ENCODE results near the gene SLC25A33. TPM values are rescaled to one million over a fixed set of nuclear protein-coding genes. Genes with fewer than 3 reads are reported as not detected.
"Not testable (repeated sequence)": the region's sequence is repeated elsewhere in the genome, so short reads cannot be mapped to it uniquely, and the experiment has no call there.

The SLC25A33 gene
- total RNA-seq, 6 donors from 2014 or later = 2.1 to 13.2 (median 4.6) TPM

DNA sequence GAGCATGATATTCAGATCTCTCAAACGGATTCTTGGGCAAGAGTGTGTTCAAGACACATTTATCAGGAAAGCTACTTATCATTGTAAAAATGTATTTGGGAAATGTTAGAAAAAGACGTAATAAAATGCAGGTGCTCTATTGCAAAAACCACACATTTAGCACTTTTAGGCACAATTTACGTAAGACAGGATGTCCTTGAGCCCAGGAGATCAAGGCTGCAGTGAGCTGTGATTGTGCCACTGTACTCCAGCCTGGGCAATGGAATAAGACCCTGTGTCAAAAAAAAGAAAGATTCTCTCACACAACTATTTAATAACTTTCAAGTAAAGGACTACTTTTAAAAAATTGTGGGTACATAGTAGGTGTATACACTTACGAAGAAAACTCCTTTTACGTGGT, 18.4 kb downstream of the SLC25A33 start:
- Histone ChIP-seq H3K36me3 (peaks cover 0 to 30% (median 10%) of the 10 kb centered on the region in 4 donors), H3K27ac (no peak overlapping the region), H3K4me3 (no peak overlapping the region), H3K27me3 (no peaks in the 10 kb centered on the region), H3K9me3 (no peaks in the 10 kb centered on the region), H3K4me1 (peaks cover 26 to 38% (median 30%) of the 10 kb centered on the region in 4 donors)
- TF ChIP-seq POLR2A (IDR thresholded peaks at IDR 0.05) (no peak), EP300 (IDR thresholded peaks at IDR 0.05) (no peak), POLR2AphosphoS5 (IDR thresholded peaks at IDR 0.05) (no peak)
- TF ChIP-seq, protein P1, sequence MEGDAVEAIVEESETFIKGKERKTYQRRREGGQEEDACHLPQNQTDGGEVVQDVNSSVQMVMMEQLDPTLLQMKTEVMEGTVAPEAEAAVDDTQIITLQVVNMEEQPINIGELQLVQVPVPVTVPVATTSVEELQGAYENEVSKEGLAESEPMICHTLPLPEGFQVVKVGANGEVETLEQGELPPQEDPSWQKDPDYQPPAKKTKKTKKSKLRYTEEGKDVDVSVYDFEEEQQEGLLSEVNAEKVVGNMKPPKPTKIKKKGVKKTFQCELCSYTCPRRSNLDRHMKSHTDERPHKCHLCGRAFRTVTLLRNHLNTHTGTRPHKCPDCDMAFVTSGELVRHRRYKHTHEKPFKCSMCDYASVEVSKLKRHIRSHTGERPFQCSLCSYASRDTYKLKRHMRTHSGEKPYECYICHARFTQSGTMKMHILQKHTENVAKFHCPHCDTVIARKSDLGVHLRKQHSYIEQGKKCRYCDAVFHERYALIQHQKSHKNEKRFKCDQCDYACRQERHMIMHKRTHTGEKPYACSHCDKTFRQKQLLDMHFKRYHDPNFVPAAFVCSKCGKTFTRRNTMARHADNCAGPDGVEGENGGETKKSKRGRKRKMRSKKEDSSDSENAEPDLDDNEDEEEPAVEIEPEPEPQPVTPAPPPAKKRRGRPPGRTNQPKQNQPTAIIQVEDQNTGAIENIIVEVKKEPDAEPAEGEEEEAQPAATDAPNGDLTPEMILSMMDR (IDR thresholded peaks at IDR 0.05) = no peak
- WGBS, 2 donors = 79 to 88% methylated on average over 5 of the region's 5 CpGs
- ATAC-seq (ENCODE audit: low FRiP score in 2 of 2) (no peak), DNase-seq (no peak)

DNA sequence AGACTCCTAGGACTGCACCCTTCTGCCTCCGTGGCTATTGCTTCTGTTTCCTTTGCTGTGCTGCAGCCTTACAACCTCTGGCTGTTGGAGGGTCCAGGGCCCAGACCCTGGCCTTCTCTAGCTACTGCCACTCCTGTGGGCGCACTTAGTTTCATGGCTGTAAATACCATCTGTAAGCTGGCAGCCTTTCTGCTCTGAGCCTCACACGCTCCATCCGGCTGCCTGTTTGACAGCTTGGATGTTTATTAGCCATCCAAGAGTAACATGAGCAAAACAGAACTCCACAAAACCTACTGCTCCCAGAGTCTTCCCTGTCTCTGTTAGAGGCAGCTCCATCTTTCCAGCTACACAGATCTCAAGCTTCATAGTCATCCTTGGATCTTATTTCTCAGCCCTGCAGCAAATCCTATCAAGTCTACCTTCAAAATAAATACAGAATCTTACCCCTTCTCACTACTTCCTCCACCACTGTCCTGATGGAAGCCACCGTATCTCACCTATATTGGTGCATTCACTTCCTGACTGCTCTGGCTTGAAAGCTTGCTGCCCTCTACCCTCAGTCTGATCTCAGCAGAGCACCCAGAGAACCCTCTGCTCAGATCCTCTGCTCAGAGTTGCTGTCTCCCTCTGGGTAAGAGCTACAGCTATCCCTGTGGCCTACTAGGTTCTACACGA, 19.1 kb downstream of the SLC25A33 start:
- H3K27ac ChIP-seq = no peak overlapping the region
- WGBS, 2 donors = 75 to 76% methylated on average over 5 to 6 of the region's 6 CpGs

DNA sequence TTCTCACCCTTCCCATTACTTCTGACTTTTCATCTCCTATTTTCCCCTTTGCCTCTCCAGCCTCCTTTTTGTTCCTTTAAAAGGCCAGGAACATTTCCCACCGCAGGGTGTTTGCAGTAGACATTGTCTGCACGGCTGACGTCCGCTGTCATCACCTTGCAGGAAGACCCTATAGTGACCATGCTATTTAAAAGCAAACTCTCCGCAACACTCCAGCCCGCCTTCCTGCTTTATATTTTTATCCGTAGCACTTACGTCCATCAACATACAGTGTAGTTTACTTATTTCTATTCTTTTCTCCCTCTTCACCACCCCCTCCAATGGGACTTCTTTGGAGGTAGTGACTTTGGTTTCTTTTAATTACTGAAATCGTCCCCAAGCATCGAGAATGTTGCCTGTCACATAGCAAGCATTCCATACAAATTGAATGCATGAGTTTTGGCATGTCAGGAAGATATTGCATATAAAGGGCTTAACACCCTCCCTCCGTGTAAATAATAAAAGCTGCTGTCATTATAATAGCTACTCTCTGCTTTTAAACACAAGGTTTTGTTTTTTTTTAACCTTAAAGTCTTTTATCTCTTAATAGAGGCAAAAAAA, 19.8 kb downstream of the SLC25A33 start:
- peaks cover 0 to 28% (median 10%) of the 10 kb centered on the region in 4 donors for H3K36me3 ChIP-seq
- TF ChIP-seq, protein P1 (IDR thresholded peaks at IDR 0.05) = no peak
- TF ChIP-seq POLR2A (IDR thresholded peaks at IDR 0.05) (no peak), POLR2AphosphoS5 (IDR thresholded peaks at IDR 0.05) (no peak), EP300 (IDR thresholded peaks at IDR 0.05) (no peak)
- H3K9me3 ChIP-seq = no peaks in the 10 kb centered on the region
- no peak overlapping the region for H3K27ac ChIP-seq
- ATAC-seq (ENCODE audit: low FRiP score in 2 of 2) (no peak), DNase-seq (no peak)
- 56 to 68% methylated on average over 11 of the region's 11 CpGs for WGBS, 2 donors
- no peak overlapping the region for H3K4me3 ChIP-seq
- peaks cover 26 to 38% (median 30%) of the 10 kb centered on the region in 4 donors for H3K4me1 ChIP-seq
- H3K27me3 ChIP-seq = no peaks in the 10 kb centered on the region

More for the DNA sequence above, 19.1 kb downstream of the SLC25A33 start:
- Histone ChIP-seq H3K27me3 (no peaks in the 10 kb centered on the region), H3K4me3 (no peak overlapping the region), H3K9me3 (no peaks in the 10 kb centered on the region), H3K36me3 (peaks cover 0 to 30% (median 10%) of the 10 kb centered on the region in 4 donors), H3K4me1 (peaks cover 26 to 38% (median 30%) of the 10 kb centered on the region in 4 donors)
- ATAC-seq (ENCODE audit: low FRiP score in 2 of 2) (no peak), DNase-seq (no peak)
- TF ChIP-seq EP300 (IDR thresholded peaks at IDR 0.05) (no peak), POLR2A (IDR thresholded peaks at IDR 0.05) (no peak), POLR2AphosphoS5 (IDR thresholded peaks at IDR 0.05) (no peak)
- TF ChIP-seq, protein P1 (IDR thresholded peaks at IDR 0.05) = no peak

GRCh38 chr1:9559673-9560072, 20.4 kb downstream of the SLC25A33 start:
- 56 to 65% methylated on average over 5 of the region's 5 CpGs for WGBS, 2 donors
- no peaks in the 10 kb centered on the region for H3K27me3 ChIP-seq
- H3K27ac ChIP-seq = no peak overlapping the region
- H3K9me3 ChIP-seq = no peaks in the 10 kb centered on the region
- H3K4me1 ChIP-seq = peaks cover 26 to 38% (median 30%) of the 10 kb centered on the region in 4 donors
- H3K4me3 ChIP-seq = no peak overlapping the region
- no peak for TF ChIP-seq POLR2A (IDR thresholded peaks at IDR 0.05)
- no peak for TF ChIP-seq EP300 (IDR thresholded peaks at IDR 0.05)
- TF ChIP-seq, protein P1 (IDR thresholded peaks at IDR 0.05) = no peak
- no peak for TF ChIP-seq POLR2AphosphoS5 (IDR thresholded peaks at IDR 0.05)
- DNase-seq (no peak), ATAC-seq (ENCODE audit: low FRiP score in 2 of 2) (no peak)
- peaks cover 0 to 23% (median 7%) of the 10 kb centered on the region in 4 donors for H3K36me3 ChIP-seq

DNA sequence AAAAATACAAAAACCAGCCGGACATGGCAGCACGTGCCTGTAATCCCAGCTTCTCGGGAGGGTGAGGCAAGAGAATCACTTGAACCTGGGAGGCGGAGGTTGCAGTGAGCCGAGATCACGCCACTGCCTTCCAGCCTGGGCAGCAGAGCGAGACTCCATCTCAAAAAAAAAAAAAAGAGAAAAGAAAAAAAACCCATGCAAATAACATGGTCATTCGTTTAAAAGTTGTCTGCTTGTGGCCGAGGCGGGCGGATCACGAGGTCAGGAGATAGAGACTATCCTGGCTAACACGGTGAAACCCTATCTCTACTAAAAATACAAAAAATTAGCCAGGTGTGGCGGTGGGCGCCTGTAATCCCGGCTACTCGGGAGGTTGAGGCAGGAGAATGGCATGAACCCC, 20.8 kb downstream of the SLC25A33 start:
- H3K27me3 ChIP-seq; DNase-seq; ATAC-seq (ENCODE audit: low FRiP score in 2 of 2); H3K27ac ChIP-seq; H3K9me3 ChIP-seq; H3K4me3 ChIP-seq: not testable (repeated sequence)
- Histone ChIP-seq H3K36me3 (peaks cover 0 to 23% (median 7%) of the 10 kb centered on the region in 4 donors), H3K4me1 (peaks cover 26 to 38% (median 30%) of the 10 kb centered on the region in 4 donors)
- 84 to 89% methylated on average over 17 of the region's 17 CpGs for WGBS, 2 donors
